Measurements from ENCODE around the gene FAM120AOS.

The FAM120AOS gene

DNA sequence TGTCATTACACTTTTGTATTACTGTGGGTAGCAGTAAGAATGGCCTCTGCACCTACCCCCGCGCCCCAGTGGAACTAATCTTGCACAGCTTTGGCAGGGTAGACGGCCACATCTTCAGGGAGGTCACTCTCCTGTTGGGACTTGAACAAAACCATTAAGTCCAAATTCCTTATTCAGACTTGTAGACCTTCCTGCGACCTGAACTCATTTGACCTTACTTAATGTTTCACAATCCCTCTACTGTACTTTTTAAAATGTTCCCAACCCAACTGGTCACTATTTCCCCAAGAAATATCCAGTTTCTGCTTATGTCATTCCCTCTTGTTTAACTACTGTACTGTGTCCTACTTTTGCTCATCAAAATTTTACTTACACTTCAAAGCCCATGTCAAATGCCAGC, 5.3 kb upstream of the FAM120AOS start:
- no peaks in the 10 kb centered on the region for H3K27me3 ChIP-seq (ENCODE audit: control insufficient read depth, insufficient read depth, low read length)
- H3K9me3 ChIP-seq (ENCODE audit: control insufficient read depth, insufficient read depth, low read depth, low read length) = no peaks in the 10 kb centered on the region
- H3K9ac ChIP-seq (ENCODE audit: low read length) = no peak overlapping the region
- no peaks in the 10 kb centered on the region for H3K36me3 ChIP-seq (ENCODE audit: control insufficient read depth, insufficient read depth, low read length)
- no peak overlapping the region for H3K27ac ChIP-seq (ENCODE audit: low read depth, low read length)
- peaks cover 33% of the 10 kb centered on the region for H3K4me1 ChIP-seq (ENCODE audit: control insufficient read depth, insufficient read depth, low read length)
- no peak overlapping the region for H3K4me3 ChIP-seq (ENCODE audit: low read depth, low read length)

GRCh38 chr9:93457006-93457405, 3.6 kb upstream of the FAM120AOS start:
- H3K36me3 ChIP-seq (ENCODE audit: control insufficient read depth, insufficient read depth, low read length) = no peaks in the 10 kb centered on the region
- H3K4me1 ChIP-seq (ENCODE audit: control insufficient read depth, insufficient read depth, low read length) = peaks cover 28% of the 10 kb centered on the region
- no peak overlapping the region for H3K9ac ChIP-seq (ENCODE audit: low read length)
- H3K27ac ChIP-seq (ENCODE audit: low read depth, low read length) = no peak overlapping the region
- H3K27me3 ChIP-seq (ENCODE audit: control insufficient read depth, insufficient read depth, low read length) = no peaks in the 10 kb centered on the region
- H3K9me3 ChIP-seq (ENCODE audit: control insufficient read depth, insufficient read depth, low read depth, low read length) = no peaks in the 10 kb centered on the region
- no peak overlapping the region for H3K4me3 ChIP-seq (ENCODE audit: low read depth, low read length)

DNA sequence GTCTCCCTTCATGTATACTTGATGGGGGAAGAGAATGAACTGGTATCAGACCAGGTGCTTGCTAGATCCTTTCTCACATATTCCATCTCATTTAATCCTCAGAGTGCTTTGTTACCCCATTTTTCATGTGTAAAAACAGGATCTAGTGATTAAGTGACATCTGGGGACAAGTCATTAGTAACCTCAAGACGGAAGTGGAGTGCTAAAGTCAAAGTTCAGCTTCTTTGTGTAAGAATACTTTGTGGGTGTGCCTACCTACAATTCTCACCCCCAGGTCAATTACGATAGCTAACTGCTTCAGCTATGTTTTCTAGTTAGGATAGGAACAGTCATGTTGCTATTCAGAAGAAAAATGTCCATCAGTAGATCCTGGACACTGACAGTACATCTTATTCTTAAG, 3.1 kb upstream of the FAM120AOS start:
- H3K27ac ChIP-seq (ENCODE audit: low read depth, low read length) = no peak overlapping the region
- H3K9me3 ChIP-seq (ENCODE audit: control insufficient read depth, insufficient read depth, low read depth, low read length) = no peaks in the 10 kb centered on the region
- H3K9ac ChIP-seq (ENCODE audit: low read length) = no peak overlapping the region
- peaks cover 28% of the 10 kb centered on the region for H3K4me1 ChIP-seq (ENCODE audit: control insufficient read depth, insufficient read depth, low read length)
- H3K27me3 ChIP-seq (ENCODE audit: control insufficient read depth, insufficient read depth, low read length) = no peaks in the 10 kb centered on the region
- no peaks in the 10 kb centered on the region for H3K36me3 ChIP-seq (ENCODE audit: control insufficient read depth, insufficient read depth, low read length)
- H3K4me3 ChIP-seq (ENCODE audit: low read depth, low read length) = no peak overlapping the region

- Histone ChIP-seq H3K9ac (ENCODE audit: low read length) (no peak overlapping the region), H3K4me1 (ENCODE audit: control insufficient read depth, insufficient read depth, low read length) (peaks cover 26% of the 10 kb centered on the region), H3K27me3 (ENCODE audit: control insufficient read depth, insufficient read depth, low read length) (no peaks in the 10 kb centered on the region), H3K9me3 (ENCODE audit: control insufficient read depth, insufficient read depth, low read depth, low read length) (no peaks in the 10 kb centered on the region), H3K27ac (ENCODE audit: low read depth, low read length) (no peak overlapping the region), H3K4me3 (ENCODE audit: low read depth, low read length) (no peak overlapping the region), H3K36me3 (ENCODE audit: control insufficient read depth, insufficient read depth, low read length) (no peaks in the 10 kb centered on the region)
Measured at GRCh38 chr9:93456022-93456421, 2.6 kb upstream of the FAM120AOS start.

- Histone ChIP-seq H3K9me3 (ENCODE audit: control insufficient read depth, insufficient read depth, low read depth, low read length) (no peaks in the 10 kb centered on the region), H3K36me3 (ENCODE audit: control insufficient read depth, insufficient read depth, low read length) (peaks cover 12% of the 10 kb centered on the region), H3K27ac (ENCODE audit: low read depth, low read length) (peak overlapping the region; percentile 88; the same call in 1 of the 2 replicates), H3K27me3 (ENCODE audit: control insufficient read depth, insufficient read depth, low read length) (no peaks in the 10 kb centered on the region), H3K4me1 (ENCODE audit: control insufficient read depth, insufficient read depth, low read length) (peaks cover 6% of the 10 kb centered on the region; the same call in 1 of the 2 replicates), H3K9ac (ENCODE audit: low read length) (peak overlapping the region; percentile 95), H3K4me3 (ENCODE audit: low read depth, low read length) (peak overlapping the region; percentile 99)
Measured at GRCh38 chr9:93452710-93453046, 703 bp downstream of the FAM120AOS start.

DNA sequence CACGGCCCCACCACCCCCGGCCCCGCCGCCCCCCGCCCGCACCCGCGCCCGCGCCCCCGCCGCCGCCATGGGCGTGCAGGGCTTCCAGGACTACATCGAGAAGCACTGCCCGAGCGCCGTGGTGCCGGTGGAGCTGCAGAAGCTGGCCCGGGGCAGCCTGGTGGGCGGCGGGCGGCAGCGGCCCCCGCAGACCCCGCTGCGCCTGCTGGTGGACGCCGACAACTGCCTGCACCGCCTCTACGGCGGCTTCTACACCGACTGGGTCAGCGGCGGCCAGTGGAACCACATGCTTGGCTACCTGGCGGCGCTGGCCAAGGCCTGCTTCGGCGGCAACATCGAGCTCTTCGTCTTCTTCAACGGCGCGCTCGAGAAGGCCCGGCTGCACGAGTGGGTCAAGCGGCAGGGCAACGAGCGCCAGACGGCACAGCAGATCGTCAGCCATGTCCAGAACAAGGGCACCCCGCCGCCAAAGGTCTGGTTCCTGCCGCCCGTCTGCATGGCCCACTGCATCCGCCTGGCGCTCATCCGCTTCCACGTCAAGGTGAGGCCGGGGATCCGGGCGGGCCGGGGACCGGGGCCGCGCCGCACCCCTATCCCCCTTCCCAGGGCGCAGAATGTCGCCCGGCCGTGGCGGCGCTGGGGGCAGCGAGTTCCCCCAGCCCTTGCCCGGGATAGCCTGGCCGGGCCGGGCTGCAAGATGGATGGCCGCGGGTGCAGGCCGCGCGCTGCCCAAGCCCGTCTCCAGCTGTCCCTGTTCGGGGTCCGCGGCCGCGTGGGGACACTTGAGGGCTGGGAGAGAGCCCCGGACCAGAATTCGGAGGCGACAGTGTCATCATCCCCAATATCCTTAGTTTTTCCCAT, 1.3 kb downstream of the FAM120AOS start:
- H3K4me3 ChIP-seq (ENCODE audit: low read depth, low read length) = peak overlapping the region; percentile 99
- H3K27me3 ChIP-seq (ENCODE audit: control insufficient read depth, insufficient read depth, low read length) = no peaks in the 10 kb centered on the region
- H3K9ac ChIP-seq (ENCODE audit: low read length) = peak overlapping the region; percentile 95
- peak overlapping the region; percentile 88; the same call in 1 of the 2 replicates for H3K27ac ChIP-seq (ENCODE audit: low read depth, low read length)
- H3K9me3 ChIP-seq (ENCODE audit: control insufficient read depth, insufficient read depth, low read depth, low read length) = no peaks in the 10 kb centered on the region
- peaks cover 6% of the 10 kb centered on the region; the same call in 1 of the 2 replicates for H3K4me1 ChIP-seq (ENCODE audit: control insufficient read depth, insufficient read depth, low read length)
- peaks cover 18% of the 10 kb centered on the region for H3K36me3 ChIP-seq (ENCODE audit: control insufficient read depth, insufficient read depth, low read length)

DNA sequence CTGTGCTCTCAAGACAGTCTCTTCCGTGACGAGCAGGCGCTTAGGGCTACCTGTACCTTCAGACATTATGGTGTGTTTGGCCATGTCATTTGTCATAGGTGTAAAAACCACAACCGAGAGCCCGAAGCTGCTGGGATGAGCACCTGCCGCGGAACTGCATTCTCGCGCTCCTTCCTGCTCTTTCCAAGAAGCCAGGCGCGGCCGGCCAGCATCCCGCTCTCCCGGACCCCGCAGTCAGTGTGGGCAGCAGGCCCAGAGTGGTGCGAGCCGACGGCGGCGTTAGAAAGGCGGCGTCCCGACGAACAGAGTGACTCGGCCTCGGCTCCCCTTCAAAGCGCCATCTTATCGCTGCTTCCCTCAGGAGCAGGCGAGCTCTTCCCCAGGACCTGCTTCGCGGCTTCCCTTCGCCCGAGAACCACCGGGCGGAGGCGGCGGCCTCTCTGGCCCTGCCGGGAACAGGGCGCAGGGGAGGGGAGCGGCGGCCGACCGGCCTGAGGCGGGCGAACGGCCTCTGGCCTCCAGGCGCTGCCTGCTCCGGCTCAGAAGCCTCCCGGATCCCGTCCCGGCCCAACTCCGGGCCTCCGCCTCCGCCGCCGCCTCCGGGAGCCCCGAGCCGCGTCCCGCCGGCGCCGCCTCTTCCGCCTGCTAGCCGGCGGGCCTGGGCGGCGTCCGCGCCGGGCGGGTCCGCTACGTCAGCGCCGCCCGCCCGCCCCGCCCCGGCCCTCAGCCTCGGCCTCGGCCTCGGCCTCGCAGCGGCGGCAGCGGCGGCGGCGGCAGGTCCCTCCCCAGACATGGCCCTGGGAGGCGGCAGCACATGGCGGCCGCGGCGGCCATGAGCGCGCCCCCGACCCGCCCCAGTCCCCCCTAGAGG, 2.2 kb downstream of the FAM120AOS start, which contains the start of gene FAM120A:
Gene FAM120A, plus strand, starts transcription at position 741 of the 871 bp plus-strand sequence. CDS start 231 bp downstream, outside the sequence.
- peak within 1 kb of the TSS; percentile 99 for H3K4me3 ChIP-seq (ENCODE audit: low read depth, low read length)
- H3K36me3 ChIP-seq (ENCODE audit: control insufficient read depth, insufficient read depth, low read length) = peaks cover 26% of the 10 kb centered on the region

DNA sequence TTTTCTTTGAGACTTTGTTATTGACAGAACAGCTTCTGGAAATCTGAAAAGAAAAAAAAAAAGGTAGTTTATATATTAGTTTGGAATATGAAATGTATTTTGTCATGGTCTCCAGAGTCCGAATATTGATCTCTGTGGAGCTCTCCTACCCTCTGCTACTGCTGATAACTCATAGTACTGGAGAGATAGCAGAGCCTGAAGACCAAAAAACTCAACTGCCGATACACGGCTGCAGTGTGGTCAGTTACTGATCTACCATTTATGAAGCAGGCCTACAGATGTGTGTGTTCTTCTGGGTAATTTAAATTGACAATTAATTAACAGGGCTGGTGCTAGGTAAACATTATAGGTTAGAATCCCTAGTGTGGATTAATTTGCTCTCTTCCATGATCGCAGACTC, 5.7 kb downstream of the FAM120AOS start:
- Histone ChIP-seq H3K36me3 (ENCODE audit: control insufficient read depth, insufficient read depth, low read length) (peaks cover 33% of the 10 kb centered on the region), H3K27ac (ENCODE audit: low read depth, low read length) (no peak overlapping the region), H3K9me3 (ENCODE audit: control insufficient read depth, insufficient read depth, low read depth, low read length) (no peaks in the 10 kb centered on the region), H3K27me3 (ENCODE audit: control insufficient read depth, insufficient read depth, low read length) (no peaks in the 10 kb centered on the region), H3K9ac (ENCODE audit: low read length) (no peak overlapping the region), H3K4me3 (ENCODE audit: low read depth, low read length) (no peak overlapping the region), H3K4me1 (ENCODE audit: control insufficient read depth, insufficient read depth, low read length) (no peaks in the 10 kb centered on the region)

More for the DNA sequence above, 2.2 kb downstream of the FAM120AOS start, which contains the start of gene FAM120A:
- no peaks in the 10 kb centered on the region for H3K27me3 ChIP-seq (ENCODE audit: control insufficient read depth, insufficient read depth, low read length)
- peaks cover 6% of the 10 kb centered on the region; the same call in 1 of the 2 replicates for H3K4me1 ChIP-seq (ENCODE audit: control insufficient read depth, insufficient read depth, low read length)
- peak within 1 kb of the TSS; percentile 95 for H3K9ac ChIP-seq (ENCODE audit: low read length)
- peak within 1 kb of the TSS; percentile 88; the same call in 1 of the 2 replicates for H3K27ac ChIP-seq (ENCODE audit: low read depth, low read length)
- H3K9me3 ChIP-seq (ENCODE audit: control insufficient read depth, insufficient read depth, low read depth, low read length) = no peaks in the 10 kb centered on the region

DNA sequence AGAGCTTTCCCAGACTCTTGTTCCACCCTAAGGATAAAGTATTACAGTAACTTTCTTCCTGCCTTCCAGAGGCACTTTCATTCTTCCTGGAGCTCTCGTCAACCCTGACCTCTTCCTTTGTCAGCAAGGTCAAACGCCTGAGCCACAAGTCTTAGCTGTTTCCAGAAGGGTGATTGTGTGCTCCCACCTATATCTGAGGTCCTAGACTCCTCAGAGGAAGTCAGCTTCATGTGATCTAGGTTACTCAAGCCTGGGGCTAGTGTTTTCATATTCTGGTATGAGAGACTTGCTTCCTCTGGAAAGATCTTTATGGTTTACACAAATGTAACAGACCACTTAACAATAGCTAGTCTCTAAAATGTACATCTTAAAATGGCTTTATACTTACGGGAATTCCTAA, 7.3 kb downstream of the FAM120AOS start:
- no peak overlapping the region for H3K27ac ChIP-seq (ENCODE audit: low read depth, low read length)
- peaks cover 33% of the 10 kb centered on the region for H3K36me3 ChIP-seq (ENCODE audit: control insufficient read depth, insufficient read depth, low read length)
- no peaks in the 10 kb centered on the region for H3K9me3 ChIP-seq (ENCODE audit: control insufficient read depth, insufficient read depth, low read depth, low read length)
- no peak overlapping the region for H3K9ac ChIP-seq (ENCODE audit: low read length)
- no peaks in the 10 kb centered on the region for H3K27me3 ChIP-seq (ENCODE audit: control insufficient read depth, insufficient read depth, low read length)
- no peaks in the 10 kb centered on the region for H3K4me1 ChIP-seq (ENCODE audit: control insufficient read depth, insufficient read depth, low read length)
- no peak overlapping the region for H3K4me3 ChIP-seq (ENCODE audit: low read depth, low read length)

DNA sequence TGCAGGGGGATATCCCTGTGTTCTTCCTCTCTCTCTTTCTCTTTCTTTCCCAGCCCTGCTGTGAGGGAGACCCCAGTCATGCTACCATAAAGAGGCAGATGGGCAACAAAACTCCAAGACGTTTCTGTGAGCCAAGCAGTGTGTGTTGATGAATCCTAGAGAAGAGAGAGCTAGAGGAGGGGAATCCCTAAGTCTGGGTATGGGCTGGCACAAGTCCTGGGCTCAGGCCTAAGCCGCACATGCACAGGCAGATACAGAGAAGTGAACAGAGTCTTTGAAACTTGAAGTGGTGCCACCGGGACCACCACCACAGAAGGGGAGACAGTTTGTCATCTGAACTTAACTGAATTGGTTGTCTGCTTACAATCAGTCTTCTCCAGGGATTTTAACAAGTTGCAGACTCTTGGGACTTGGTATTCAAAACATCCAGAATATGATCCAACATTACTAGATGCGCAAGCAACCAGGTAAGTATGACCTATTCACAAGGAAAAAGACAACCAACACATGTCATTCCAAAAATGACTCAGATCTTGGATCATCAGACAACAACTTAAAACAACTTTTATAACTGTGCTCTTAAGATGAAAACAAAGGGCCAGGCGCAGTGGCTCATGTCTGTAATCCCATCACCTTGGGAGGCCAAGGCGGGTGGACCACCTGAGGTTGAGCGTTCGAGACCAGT, 12.3 kb downstream of the FAM120AOS start:
- no peaks in the 10 kb centered on the region for H3K9me3 ChIP-seq (ENCODE audit: control insufficient read depth, insufficient read depth, low read depth, low read length)
- no peaks in the 10 kb centered on the region for H3K4me1 ChIP-seq (ENCODE audit: control insufficient read depth, insufficient read depth, low read length)
- no peaks in the 10 kb centered on the region for H3K27me3 ChIP-seq (ENCODE audit: control insufficient read depth, insufficient read depth, low read length)
- no peak overlapping the region for H3K9ac ChIP-seq (ENCODE audit: low read length)
- H3K27ac ChIP-seq (ENCODE audit: low read depth, low read length) = no peak overlapping the region
- peaks cover 5% of the 10 kb centered on the region for H3K36me3 ChIP-seq (ENCODE audit: control insufficient read depth, insufficient read depth, low read length)
- H3K4me3 ChIP-seq (ENCODE audit: low read depth, low read length) = no peak overlapping the region
